Central memory CD8-positive, alpha-beta T cell (primary cell): Measurements from ENCODE around the gene EIF4EBP3.
"Not testable (repeated sequence)": the region's sequence is repeated elsewhere in the genome, so short reads cannot be mapped to it uniquely, and the experiment has no call there.

Experiments used
- ATAC-seq: fragments of 150-1000 bp; cut with Tn5 transposase; replicated peaks from 2 replicates; pipeline ENCODE4 v1.10.0; 2022; ENCODE audit warnings: mild to moderate bottlenecking, moderate FRiP score, moderate number of reproducible peaks; ENCODE audit not compliant: poor library complexity, severe bottlenecking; ENCODE audit errors: extremely low read depth
- DNase-seq, 2 donors: peaks; one replicate each; pipeline ENCODE4 v3.0.0; 2021; ENCODE audit warnings: low spot score in 2 of 2
- H3K27ac Mint-ChIP-seq: one replicate; pipeline ENCODE4 v1.8.0; 2022; ENCODE audit warnings: low read depth, mild to moderate bottlenecking, moderate library complexity, mixed read lengths
- H3K27me3 Mint-ChIP-seq: one replicate; pipeline ENCODE4 v1.8.0; 2022; ENCODE audit warnings: mixed read lengths
- H3K36me3 Mint-ChIP-seq: one replicate; pipeline ENCODE4 v1.8.0; 2022; ENCODE audit warnings: mild to moderate bottlenecking, moderate library complexity, mixed read lengths; ENCODE audit not compliant: insufficient read depth
- H3K4me1 Mint-ChIP-seq: one replicate; pipeline ENCODE4 v1.8.0; 2022; ENCODE audit warnings: mixed read lengths
- H3K4me3 Mint-ChIP-seq: one replicate; pipeline ENCODE4 v1.8.0; 2022; ENCODE audit warnings: mild to moderate bottlenecking, moderate library complexity, mixed read lengths
- H3K9me3 Mint-ChIP-seq: one replicate; pipeline ENCODE4 v1.8.0; 2022; ENCODE audit warnings: mixed read lengths

Gene EIF4EBP3

GRCh38 chr5:140570488-140570887 lies 23.0 kb downstream of the EIF4EBP3 start:
- Mint-ChIP-seq H3K36me3 (peaks cover 3% of the 10 kb centered on the region), H3K4me3 (peak overlapping the region; percentile 21)

GRCh38 chr5:140571105-140571504 lies 23.6 kb downstream of the EIF4EBP3 start:
- H3K4me1 Mint-ChIP-seq = peaks cover 35% of the 10 kb centered on the region
- peaks cover 3% of the 10 kb centered on the region for H3K36me3 Mint-ChIP-seq
- no peaks in the 10 kb centered on the region for H3K27me3 Mint-ChIP-seq
- no peak overlapping the region for H3K27ac Mint-ChIP-seq
- ATAC-seq = no peak
- H3K9me3 Mint-ChIP-seq = no peaks in the 10 kb centered on the region
- H3K4me3 Mint-ChIP-seq = no peak overlapping the region
- no peak for DNase-seq

More at GRCh38 chr5:140570488-140570887, 23.0 kb downstream of the EIF4EBP3 start:
- Mint-ChIP-seq H3K27me3 (no peaks in the 10 kb centered on the region), H3K27ac (peak overlapping the region; percentile 94), H3K9me3 (no peaks in the 10 kb centered on the region), H3K4me1 (peaks cover 41% of the 10 kb centered on the region)
- ATAC-seq (no peak), DNase-seq (no peak)

GRCh38 chr5:140573683-140574082 lies 26.2 kb downstream of the EIF4EBP3 start:
- peaks cover 3% of the 10 kb centered on the region for H3K36me3 Mint-ChIP-seq
- no peak for ATAC-seq
- H3K27me3 Mint-ChIP-seq = no peaks in the 10 kb centered on the region
- no peak overlapping the region for H3K4me3 Mint-ChIP-seq
- no peaks in the 10 kb centered on the region for H3K9me3 Mint-ChIP-seq
- H3K27ac Mint-ChIP-seq = no peak overlapping the region
- peaks cover 12% of the 10 kb centered on the region for H3K4me1 Mint-ChIP-seq
- no peak for DNase-seq

- Mint-ChIP-seq H3K4me1 (peaks cover 7% of the 10 kb centered on the region), H3K9me3 (no peaks in the 10 kb centered on the region), H3K27ac (no peak overlapping the region), H3K36me3 (peaks cover 3% of the 10 kb centered on the region), H3K27me3 (no peaks in the 10 kb centered on the region), H3K4me3 (no peak overlapping the region)
- DNase-seq (no peak), ATAC-seq (no peak)
Observed at GRCh38 chr5:140574165-140574564, 26.7 kb downstream of the EIF4EBP3 start.

- Mint-ChIP-seq H3K4me1 (peaks cover 2% of the 10 kb centered on the region), H3K36me3 (no peaks in the 10 kb centered on the region), H3K9me3 (no peaks in the 10 kb centered on the region), H3K27ac (no peak overlapping the region), H3K27me3 (no peaks in the 10 kb centered on the region), H3K4me3 (no peak overlapping the region)
- ATAC-seq (no peak), DNase-seq (no peak)
Observed at GRCh38 chr5:140575309-140575708, 27.8 kb downstream of the EIF4EBP3 start.

GRCh38 chr5:140576776-140577201 lies 29.3 kb downstream of the EIF4EBP3 start:
- Mint-ChIP-seq H3K9me3 (no peaks in the 10 kb centered on the region), H3K27ac (no peak overlapping the region)

GRCh38 chr5:140579188-140579747 lies 31.8 kb downstream of the EIF4EBP3 start:
- H3K4me3 Mint-ChIP-seq, DNase-seq, H3K4me1 Mint-ChIP-seq, H3K9me3 Mint-ChIP-seq, H3K36me3 Mint-ChIP-seq, H3K27ac Mint-ChIP-seq, ATAC-seq: not testable (repeated sequence)
- H3K27me3 Mint-ChIP-seq = peaks cover 30% of the 10 kb centered on the region

More at GRCh38 chr5:140576776-140577201, 29.3 kb downstream of the EIF4EBP3 start:
- Mint-ChIP-seq H3K4me3 (no peak overlapping the region), H3K36me3 (peaks cover 2% of the 10 kb centered on the region), H3K4me1 (no peaks in the 10 kb centered on the region), H3K27me3 (peaks cover 12% of the 10 kb centered on the region)
- DNase-seq (no peak), ATAC-seq (no peak)

- no peak for ATAC-seq
- H3K27me3 Mint-ChIP-seq = peaks cover 26% of the 10 kb centered on the region
- no peaks in the 10 kb centered on the region for H3K9me3 Mint-ChIP-seq
- no peak for DNase-seq
- H3K36me3 Mint-ChIP-seq = no peaks in the 10 kb centered on the region
- no peak overlapping the region for H3K4me3 Mint-ChIP-seq
- no peaks in the 10 kb centered on the region for H3K4me1 Mint-ChIP-seq
- H3K27ac Mint-ChIP-seq = peak overlapping the region; percentile 41
Observed at GRCh38 chr5:140587495-140587894, 40.0 kb downstream of the EIF4EBP3 start.

GRCh38 chr5:140588311-140589070 lies 41.0 kb downstream of the EIF4EBP3 start:
- H3K27ac Mint-ChIP-seq = peak overlapping the region; percentile 41
- no peak for ATAC-seq
- no peak for DNase-seq
- no peaks in the 10 kb centered on the region for H3K9me3 Mint-ChIP-seq
- H3K27me3 Mint-ChIP-seq = peaks cover 16% of the 10 kb centered on the region
- H3K4me1 Mint-ChIP-seq = no peaks in the 10 kb centered on the region
- H3K36me3 Mint-ChIP-seq = no peaks in the 10 kb centered on the region
- H3K4me3 Mint-ChIP-seq = no peak overlapping the region

- no peaks in the 10 kb centered on the region for H3K36me3 Mint-ChIP-seq
- DNase-seq (no peak), ATAC-seq (no peak)
- H3K4me3 Mint-ChIP-seq = no peak overlapping the region
- no peaks in the 10 kb centered on the region for H3K9me3 Mint-ChIP-seq
- H3K27me3 Mint-ChIP-seq = peaks cover 11% of the 10 kb centered on the region
- no peak overlapping the region for H3K27ac Mint-ChIP-seq
- H3K4me1 Mint-ChIP-seq = no peaks in the 10 kb centered on the region
Observed at GRCh38 chr5:140590861-140591260, 43.4 kb downstream of the EIF4EBP3 start.

GRCh38 chr5:140591747-140592372 lies 44.4 kb downstream of the EIF4EBP3 start:
- Mint-ChIP-seq H3K4me1 (no peaks in the 10 kb centered on the region), H3K36me3 (no peaks in the 10 kb centered on the region), H3K27me3 (peaks cover 4% of the 10 kb centered on the region), H3K4me3 (no peak overlapping the region), H3K9me3 (no peaks in the 10 kb centered on the region), H3K27ac (no peak overlapping the region)
- ATAC-seq (no peak), DNase-seq (no peak)

GRCh38 chr5:140593070-140593469 lies 45.6 kb downstream of the EIF4EBP3 start:
- H3K4me1 Mint-ChIP-seq, H3K27me3 Mint-ChIP-seq, H3K9me3 Mint-ChIP-seq, DNase-seq, H3K27ac Mint-ChIP-seq, H3K4me3 Mint-ChIP-seq, ATAC-seq, H3K36me3 Mint-ChIP-seq: not testable (repeated sequence)

GRCh38 chr5:140594169-140594568 lies 46.7 kb downstream of the EIF4EBP3 start:
- H3K4me1 Mint-ChIP-seq = no peaks in the 10 kb centered on the region
- no peak for DNase-seq
- H3K27ac Mint-ChIP-seq = no peak overlapping the region
- no peaks in the 10 kb centered on the region for H3K9me3 Mint-ChIP-seq
- no peak for ATAC-seq
- no peaks in the 10 kb centered on the region for H3K36me3 Mint-ChIP-seq
- H3K27me3 Mint-ChIP-seq = no peaks in the 10 kb centered on the region
- H3K4me3 Mint-ChIP-seq = no peak overlapping the region
